GM11168 (cell line): ENCODE data around the gene FERMT1.
"Not testable (repeated sequence)": the region's sequence is repeated elsewhere in the genome, so short reads cannot be mapped to it uniquely, and the experiment has no call there.

Source experiments
- in situ Hi-C: fragments of 300-500 bp; cut with MboI; formaldehyde crosslinking; loops from one replicate; pipeline ENCODE4 v1.12.0; 2022; ENCODE audit warnings: low sequenced_read_pairs; ENCODE audit not compliant: unreplicated experiment

The FERMT1 gene

DNA sequence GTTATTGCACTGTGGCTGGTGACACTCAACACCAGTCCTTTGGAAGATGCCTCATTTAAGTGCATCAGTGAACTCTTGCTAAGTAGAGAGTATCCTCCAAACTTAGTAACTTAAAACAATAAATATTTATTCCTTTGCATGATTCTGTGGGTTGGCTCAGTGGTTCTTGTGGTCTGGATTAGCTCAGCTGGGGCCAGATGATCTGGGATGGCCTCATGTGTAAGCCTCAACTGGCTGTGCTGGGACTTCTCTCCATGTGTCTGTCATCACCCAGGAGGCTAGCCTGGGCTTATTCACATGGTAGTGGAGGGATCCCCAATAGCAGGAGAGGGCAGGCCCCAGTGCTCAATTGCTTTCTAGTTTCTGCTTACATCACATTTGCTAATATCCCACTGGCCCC, 77.3 kb downstream of the FERMT1 start:
- in situ Hi-C loops = no loop called here

DNA sequence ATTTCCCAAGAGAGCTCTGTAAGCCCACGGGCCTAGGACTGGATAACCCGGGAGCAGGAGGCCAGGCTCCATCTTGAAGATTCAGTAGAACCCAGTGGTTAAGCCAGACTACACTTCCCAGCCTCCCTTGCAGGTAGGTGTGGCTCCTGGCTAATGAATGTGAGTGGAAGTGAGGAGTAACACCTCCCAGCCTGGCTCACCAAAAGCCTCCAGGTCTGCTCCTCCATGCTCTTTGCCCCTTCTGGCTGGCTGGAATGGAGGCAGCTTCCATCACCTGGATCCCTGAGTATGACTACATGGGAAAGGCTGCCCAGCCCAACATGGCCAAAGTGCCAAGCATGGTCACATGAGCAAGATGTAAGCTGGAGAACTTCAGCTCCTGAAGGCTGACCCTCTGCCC, 78.7 kb downstream of the FERMT1 start:
- in situ Hi-C loops = no loop called here

DNA sequence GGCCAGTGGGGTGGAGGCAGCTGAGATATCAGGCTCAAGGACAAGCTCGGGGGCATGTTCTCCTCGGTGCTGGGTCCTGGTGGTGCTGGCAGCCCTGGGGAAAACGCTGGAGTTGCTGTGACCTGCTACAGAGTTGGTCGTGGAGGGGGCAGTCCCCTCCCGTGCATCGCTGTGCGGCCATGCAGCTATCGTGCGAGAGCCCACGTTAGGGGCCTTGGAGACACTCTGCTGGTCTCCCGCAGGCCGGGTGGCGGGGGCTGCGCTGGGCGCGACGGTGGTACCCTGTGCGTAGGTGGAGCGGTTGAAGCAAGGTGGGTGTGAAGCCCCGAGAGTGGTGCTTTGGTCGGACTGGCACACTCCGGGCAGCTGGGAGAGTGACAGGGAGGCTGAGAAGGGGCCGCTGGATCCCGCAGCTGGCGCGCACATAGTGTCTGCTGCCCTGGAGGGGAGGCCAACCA, 81.0 kb downstream of the FERMT1 start:
- in situ Hi-C loops = no loop called here

- in situ Hi-C loops = no loop called here
Measured at GRCh38 chr20:6040958-6041807, 81.6 kb downstream of the FERMT1 start.

DNA sequence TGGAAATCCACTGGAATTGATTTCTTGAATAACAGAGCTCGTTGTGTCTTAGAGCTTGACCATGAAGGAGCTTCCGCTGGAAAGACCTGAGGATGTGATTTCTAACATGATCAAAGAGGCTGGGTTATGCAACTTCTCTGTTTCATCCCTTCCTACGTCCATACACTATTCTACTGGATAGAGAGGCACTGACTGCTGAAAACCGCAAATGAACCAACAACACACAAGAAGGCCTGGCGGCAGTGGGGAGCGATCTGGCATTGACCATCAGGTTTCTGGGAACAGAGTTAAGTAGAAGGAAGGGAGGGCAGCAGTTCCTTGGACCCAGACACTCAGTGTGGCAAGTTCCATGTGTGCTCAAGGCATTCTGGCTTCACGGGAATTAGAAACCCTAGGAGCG, 82.3 kb downstream of the FERMT1 start:
- in situ Hi-C loops = no loop called here

DNA sequence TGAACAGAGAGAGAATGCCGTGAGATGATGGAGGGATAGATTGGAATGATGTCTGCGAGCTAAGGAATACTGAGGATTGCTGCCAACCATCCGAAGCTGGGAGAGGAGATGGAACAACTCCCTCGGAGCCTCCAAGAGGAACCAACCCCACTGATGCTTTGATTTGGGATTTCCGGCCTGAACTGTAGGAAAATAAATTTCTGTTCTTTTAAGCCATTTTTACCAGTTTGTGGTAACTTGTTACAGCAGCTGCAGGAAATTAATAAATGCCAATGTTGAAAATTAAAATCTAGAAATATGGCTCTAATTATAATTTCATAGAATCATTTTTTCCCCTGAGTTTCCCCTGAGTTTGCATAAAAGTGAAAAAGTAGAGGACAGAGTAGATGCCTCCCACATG, 83.1 kb downstream of the FERMT1 start:
- in situ Hi-C loops = no loop called here

DNA sequence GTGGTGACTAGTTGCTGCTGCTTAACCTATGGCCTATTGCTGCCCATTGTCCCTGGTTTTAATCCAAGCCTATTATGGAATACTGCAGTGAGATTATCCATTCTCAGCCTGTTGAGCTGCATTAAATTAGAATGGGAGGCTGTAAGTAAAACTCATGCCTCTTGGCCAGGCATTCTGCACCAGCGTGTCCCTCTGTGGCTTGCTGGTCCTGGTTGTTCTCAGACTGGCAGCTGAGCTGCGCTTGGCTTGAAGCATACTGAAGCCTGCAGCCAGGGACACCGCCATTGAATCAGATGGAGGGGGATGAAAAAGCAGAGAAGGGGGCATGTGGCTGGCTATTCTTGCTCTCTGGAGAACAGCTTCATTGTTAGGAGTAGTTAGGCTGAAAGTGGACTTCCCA, 84.6 kb downstream of the FERMT1 start:
- in situ Hi-C loops = no loop called here

GRCh38 chr20:6037082-6037481, 85.7 kb downstream of the FERMT1 start:
- in situ Hi-C loops = no loop called here

DNA sequence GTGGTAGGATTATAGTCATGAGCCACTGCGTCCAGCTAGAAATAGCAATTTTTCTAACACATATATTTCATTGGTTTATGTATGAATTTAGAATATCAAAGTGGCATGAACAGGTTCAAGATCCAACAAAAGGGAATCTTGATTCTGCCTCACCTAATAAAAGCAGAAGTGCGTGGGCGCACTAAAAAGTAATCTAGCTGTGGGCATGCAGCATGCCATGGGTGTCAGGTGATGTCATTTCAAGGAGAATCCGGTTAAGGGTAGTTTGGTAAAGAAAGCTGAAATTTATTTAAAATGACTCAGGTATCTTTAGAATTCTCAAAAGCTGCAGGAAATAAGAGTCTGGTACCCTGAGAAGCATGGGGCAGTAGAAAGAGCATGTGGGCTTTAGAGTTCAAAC, 86.6 kb downstream of the FERMT1 start:
- in situ Hi-C loops = no loop called here

GRCh38 chr20:6034134-6034969, 88.5 kb downstream of the FERMT1 start:
- in situ Hi-C loops = no loop called here

DNA sequence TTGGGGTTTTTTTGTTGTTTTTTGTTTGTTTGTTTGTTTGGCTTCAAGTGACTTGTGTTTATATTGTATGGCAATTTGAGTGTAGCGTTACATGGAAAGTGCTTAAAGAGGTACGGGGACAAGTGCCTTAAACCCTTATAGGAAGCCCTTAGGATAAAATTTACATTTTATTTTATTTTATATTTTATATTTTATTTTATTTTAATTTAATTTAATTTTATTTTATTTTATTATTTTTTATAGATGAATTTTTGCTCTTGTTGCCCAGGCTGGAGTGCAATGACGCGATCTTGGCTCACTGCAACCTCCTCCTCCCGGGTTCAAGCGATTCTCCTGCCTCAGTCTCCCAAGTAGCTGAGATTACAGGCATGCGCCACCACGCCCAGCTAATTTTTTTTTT, 89.9 kb downstream of the FERMT1 start:
- in situ Hi-C loops = not testable (repeated sequence)

DNA sequence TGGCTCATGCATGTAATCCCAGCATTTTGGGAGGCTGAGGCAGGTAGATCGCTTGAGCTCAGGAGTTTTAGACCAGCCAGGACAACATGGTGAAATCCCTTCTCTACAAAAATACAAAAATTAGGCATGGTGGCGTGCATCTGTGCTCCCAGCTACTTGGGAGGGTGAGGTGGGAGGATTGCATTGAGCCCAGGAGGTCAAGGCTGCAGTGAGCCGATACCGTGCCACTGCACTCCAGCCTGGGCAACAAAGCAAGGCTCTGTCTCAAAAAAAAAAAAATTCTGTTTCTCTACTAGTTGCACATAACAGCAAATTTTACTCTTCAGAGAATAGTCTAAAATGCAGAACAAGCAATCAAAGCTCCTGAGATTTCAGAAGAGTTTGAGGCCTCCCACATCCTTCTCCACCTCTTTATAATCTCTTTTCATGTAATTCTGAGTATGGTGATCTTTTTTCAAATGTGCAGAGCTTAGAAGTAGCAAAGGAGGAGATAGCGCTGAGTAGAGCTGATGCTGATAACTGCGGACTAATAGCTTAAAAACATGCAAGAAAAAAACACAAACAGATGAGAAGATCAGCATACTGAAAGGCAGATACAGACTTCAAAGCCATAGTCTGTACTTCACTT, 92.3 kb downstream of the FERMT1 start:
- in situ Hi-C loops = no loop called here

- in situ Hi-C loops = no loop called here
Measured at GRCh38 chr20:6029538-6029937, 93.3 kb downstream of the FERMT1 start.

DNA sequence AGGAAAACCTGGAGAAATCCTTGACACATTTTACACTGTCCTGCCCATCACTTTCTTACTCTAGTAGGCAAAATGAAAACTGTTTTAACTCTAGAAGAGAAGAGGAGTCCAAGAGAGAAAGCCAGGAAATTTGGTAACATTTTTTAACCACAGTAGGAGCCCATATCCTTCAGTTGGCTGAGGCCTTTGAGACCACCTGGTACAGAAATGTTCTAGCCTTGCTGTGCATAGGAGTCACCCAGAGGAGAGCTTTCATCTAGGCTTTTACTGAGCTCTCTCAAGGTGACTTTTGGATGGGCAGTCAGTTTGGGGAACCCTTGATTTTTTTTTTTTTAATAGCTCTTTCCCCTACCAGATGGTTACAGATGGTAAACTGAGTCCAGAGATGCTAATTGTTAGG, 94.0 kb downstream of the FERMT1 start:
- in situ Hi-C loops = no loop called here

- in situ Hi-C loops = no loop called here
Measured at GRCh38 chr20:6026051-6026450, 96.8 kb downstream of the FERMT1 start.
